Astrocyte (in vitro differentiated cells and primary cell): ENCODE data around the gene ABHD16B. TPM values are rescaled to one million over a fixed set of nuclear protein-coding genes. Genes with fewer than 3 reads are reported as not detected.

ENCODE experiments used
- DNase-seq: peaks from one replicate; pipeline ENCODE4 v3.0.0-alpha.2; 2010; ENCODE audit warnings: low read depth
- FAIRE-seq: peaks from 2 replicates; lab custom pipeline; 2011; peaks lifted over from hg19 to GRCh38; lab: Jason Lieb, UNC
- H2AFZ ChIP-seq: 2 replicates; pipeline ENCODE4 v1.6.0; 2012; ENCODE audit warnings: low read depth, low read length, inconsistent platforms
- H3K27ac ChIP-seq: 2 replicates; pipeline ENCODE4 v1.5.1; 2011; ENCODE audit warnings: low read depth, low read length, inconsistent platforms
- H3K27me3 ChIP-seq: 2 replicates; pipeline ENCODE4 v1.6.0; 2011; ENCODE audit warnings: low read length, inconsistent platforms; ENCODE audit not compliant: insufficient read depth
- H3K36me3 ChIP-seq: 2 replicates; pipeline ENCODE4 v1.5.1; 2011; ENCODE audit warnings: low read length, inconsistent platforms; ENCODE audit not compliant: insufficient read depth
- H3K4me1 ChIP-seq: 2 replicates; pipeline ENCODE4 v1.5.1; 2011; ENCODE audit warnings: low read length, inconsistent platforms; ENCODE audit not compliant: insufficient read depth
- H3K4me2 ChIP-seq: 2 replicates; pipeline ENCODE4 v1.6.0; 2012; ENCODE audit warnings: low read length, inconsistent platforms
- H3K4me3 ChIP-seq: 2 replicates; pipeline ENCODE4 v1.5.1; 2011; ENCODE audit warnings: low read depth, mild to moderate bottlenecking, low read length, inconsistent platforms; ENCODE audit not compliant: insufficient read depth
- H3K79me2 ChIP-seq: 2 replicates; pipeline ENCODE4 v1.6.0; 2012; ENCODE audit warnings: mild to moderate bottlenecking, low read length, inconsistent platforms; ENCODE audit not compliant: insufficient read depth
- H3K9ac ChIP-seq: 2 replicates; pipeline ENCODE4 v1.6.0; 2012; ENCODE audit warnings: mild to moderate bottlenecking, low read length, inconsistent platforms
- H3K9me3 ChIP-seq: 2 replicates; pipeline ENCODE4 v1.5.1; 2012; ENCODE audit warnings: low read depth, mild to moderate bottlenecking, low read length, inconsistent platforms; ENCODE audit not compliant: insufficient read depth
- H4K20me1 ChIP-seq: 2 replicates; pipeline ENCODE4 v1.6.0; 2012; ENCODE audit warnings: low read length, inconsistent platforms; ENCODE audit not compliant: insufficient read depth
- H3K27ac Mint-ChIP-seq: one replicate; pipeline ENCODE4 v1.8.0; 2021; ENCODE audit warnings: mild to moderate bottlenecking, mixed read lengths; ENCODE audit not compliant: unreplicated experiment
- H3K27me3 Mint-ChIP-seq: one replicate; pipeline ENCODE4 v1.8.0; 2021; ENCODE audit warnings: low read depth, mixed read lengths; ENCODE audit not compliant: unreplicated experiment
- H3K36me3 Mint-ChIP-seq: one replicate; pipeline ENCODE4 v1.8.0; 2021; ENCODE audit warnings: low read depth, mixed read lengths; ENCODE audit not compliant: unreplicated experiment
- H3K4me1 Mint-ChIP-seq: one replicate; pipeline ENCODE4 v1.8.0; 2021; ENCODE audit warnings: low read depth, mixed read lengths; ENCODE audit not compliant: unreplicated experiment
- H3K4me3 Mint-ChIP-seq: one replicate; pipeline ENCODE4 v1.8.0; 2021; ENCODE audit warnings: mild to moderate bottlenecking, moderate library complexity, mixed read lengths; ENCODE audit not compliant: unreplicated experiment
- H3K9me3 Mint-ChIP-seq: one replicate; pipeline ENCODE4 v1.8.0; 2021; ENCODE audit warnings: mild to moderate bottlenecking, mixed read lengths; ENCODE audit not compliant: unreplicated experiment
- CTCF ChIP-seq: IDR thresholded peaks from 2 replicates; pipeline ENCODE4 v1.5.1; 2011; ENCODE audit warnings: low read depth, mild to moderate bottlenecking, inconsistent platforms, low read length, moderate library complexity; ENCODE audit not compliant: insufficient read depth
- EZH2 ChIP-seq: IDR thresholded peaks from 2 replicates; pipeline ENCODE4 v1.6.1; 2012; ENCODE audit warnings: mild to moderate bottlenecking, low read length, inconsistent platforms; ENCODE audit not compliant: insufficient read depth
- total RNA-seq: library from RNA; stranded (reverse); gene quantifications from 2 replicates; pipeline ENCODE4 v1.2.1, GENCODE V29; 2021

The ABHD16B gene
- total RNA-seq, 1 donor from 2014 or later = not detected

GRCh38 chr20:63859166-63859699 is 2.1 kb upstream of the ABHD16B start:
- Histone ChIP-seq H3K79me2 (peaks cover 11% of the 10 kb centered on the region), H4K20me1 (peaks cover 7% of the 10 kb centered on the region), H3K27ac (no peak overlapping the region), H3K9me3 (no peaks in the 10 kb centered on the region), H2AFZ (no peak overlapping the region), H3K9ac (peak overlapping the region; percentile 5), H3K4me2 (peak overlapping the region; percentile 55), H3K27me3 (peaks cover 4% of the 10 kb centered on the region), H3K4me1 (peaks cover 38% of the 10 kb centered on the region), H3K4me3 (no peak overlapping the region), H3K36me3 (peaks cover 2% of the 10 kb centered on the region)
- no peaks in the 10 kb centered on the region for H3K9me3 Mint-ChIP-seq
- DNase-seq (no peak), FAIRE-seq (no peak)
- no peak for TF ChIP-seq CTCF
- no peak for TF ChIP-seq EZH2
- peaks cover 11% of the 10 kb centered on the region for H3K4me1 Mint-ChIP-seq
- H3K4me3 Mint-ChIP-seq = no peak overlapping the region
- H3K27me3 Mint-ChIP-seq = no peaks in the 10 kb centered on the region
- peaks cover 2% of the 10 kb centered on the region for H3K36me3 Mint-ChIP-seq
- peak overlapping the region; percentile 12 for H3K27ac Mint-ChIP-seq

DNA sequence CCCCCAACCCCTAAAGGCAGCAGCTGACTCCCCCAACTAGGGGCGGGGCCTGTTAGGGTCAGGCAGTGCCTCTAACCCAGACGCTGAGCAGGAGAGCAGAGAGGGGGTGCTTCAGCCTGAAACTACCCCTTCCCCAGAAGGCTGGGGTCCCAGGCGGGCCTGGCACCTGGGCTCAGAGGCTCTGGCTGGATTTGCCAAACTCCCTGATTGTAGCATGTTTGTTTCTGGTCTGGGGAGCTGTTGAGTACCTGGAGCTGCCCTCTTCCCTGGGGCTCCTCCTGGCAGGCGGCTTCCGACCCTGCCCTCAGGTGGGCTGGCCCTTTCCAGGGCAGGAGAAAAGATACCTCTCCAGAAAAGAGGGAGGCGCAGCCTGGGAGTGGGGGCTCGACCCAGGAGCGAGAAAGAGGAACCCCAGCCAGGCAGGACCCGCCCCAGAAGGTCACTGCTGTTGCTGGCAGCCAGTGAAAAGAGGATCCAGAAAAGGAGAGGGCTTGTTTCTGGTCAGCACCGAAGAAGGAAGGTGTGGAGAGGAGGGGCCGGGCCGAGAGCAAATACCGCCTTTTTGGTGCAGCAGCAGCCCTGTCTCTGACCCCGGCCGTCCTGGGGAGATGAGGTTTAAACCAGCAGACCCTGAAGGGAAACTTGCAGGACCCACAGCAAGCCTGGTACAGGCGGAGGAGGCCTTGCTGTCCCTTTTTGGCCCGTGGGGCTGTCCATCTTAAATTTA is 810 bp upstream of the ABHD16B start:
- FAIRE-seq = no peak
- H3K36me3 ChIP-seq = peaks cover 2% of the 10 kb centered on the region
- peaks cover 7% of the 10 kb centered on the region for H4K20me1 ChIP-seq
- H3K9me3 Mint-ChIP-seq = no peaks in the 10 kb centered on the region
- H3K27me3 Mint-ChIP-seq = no peaks in the 10 kb centered on the region
- peaks cover 2% of the 10 kb centered on the region for H3K36me3 Mint-ChIP-seq
- H3K27ac ChIP-seq = no peak overlapping the region
- no peak overlapping the region for H3K4me3 Mint-ChIP-seq
- TF ChIP-seq CTCF (no peak), EZH2 (no peak)
- H3K79me2 ChIP-seq = peaks cover 20% of the 10 kb centered on the region
- peaks cover 2% of the 10 kb centered on the region for H3K27me3 ChIP-seq
- H3K9me3 ChIP-seq = no peaks in the 10 kb centered on the region
- H2AFZ ChIP-seq = no peak overlapping the region
- no peak for DNase-seq
- no peak overlapping the region for H3K4me3 ChIP-seq
- H3K4me1 Mint-ChIP-seq = peaks cover 11% of the 10 kb centered on the region
- no peak overlapping the region for H3K9ac ChIP-seq
- no peak overlapping the region for H3K4me2 ChIP-seq
- peaks cover 26% of the 10 kb centered on the region for H3K4me1 ChIP-seq
- H3K27ac Mint-ChIP-seq = no peak overlapping the region
